ENCODE results near the gene RNF214.

RNF214 gene

GRCh38 chr11:117187428-117187798, 45.1 kb upstream of the RNF214 start:
- peaks cover 33% of the 10 kb centered on the region for H3K4me1 ChIP-seq (ENCODE audit: control insufficient read depth, low read length)
- no peaks in the 10 kb centered on the region for H3K79me2 ChIP-seq (ENCODE audit: control insufficient read depth, low read length)
- H3K27ac ChIP-seq (ENCODE audit: low read depth, low read length), result no peak overlapping the region
- no peaks in the 10 kb centered on the region for H3K27me3 ChIP-seq (ENCODE audit: control insufficient read depth, low read length)
- no peaks in the 10 kb centered on the region for H3F3A ChIP-seq (ENCODE audit: control insufficient read depth, insufficient read depth)
- no peaks in the 10 kb centered on the region for H3K9me2 ChIP-seq (replicated peaks; ENCODE audit: control insufficient read depth, low read length)
- H3K4me2 ChIP-seq (ENCODE audit: low read length), result no peak overlapping the region
- peaks cover 8% of the 10 kb centered on the region for H3K36me3 ChIP-seq (ENCODE audit: control insufficient read depth, low read length)
- no peak overlapping the region for H3K4me3 ChIP-seq (ENCODE audit: low read length)
- H4K20me1 ChIP-seq (ENCODE audit: control insufficient read depth, insufficient read depth, low read depth, low read length), result no peaks in the 10 kb centered on the region
- no peaks in the 10 kb centered on the region for H3K9me3 ChIP-seq (ENCODE audit: control insufficient read depth, insufficient read depth, low read length)
- no peak for TF ChIP-seq EZH2phosphoT487 (IDR thresholded peaks at IDR 0.05; ENCODE audit: borderline replicate concordance, low read length)
- TF ChIP-seq, protein P1, sequence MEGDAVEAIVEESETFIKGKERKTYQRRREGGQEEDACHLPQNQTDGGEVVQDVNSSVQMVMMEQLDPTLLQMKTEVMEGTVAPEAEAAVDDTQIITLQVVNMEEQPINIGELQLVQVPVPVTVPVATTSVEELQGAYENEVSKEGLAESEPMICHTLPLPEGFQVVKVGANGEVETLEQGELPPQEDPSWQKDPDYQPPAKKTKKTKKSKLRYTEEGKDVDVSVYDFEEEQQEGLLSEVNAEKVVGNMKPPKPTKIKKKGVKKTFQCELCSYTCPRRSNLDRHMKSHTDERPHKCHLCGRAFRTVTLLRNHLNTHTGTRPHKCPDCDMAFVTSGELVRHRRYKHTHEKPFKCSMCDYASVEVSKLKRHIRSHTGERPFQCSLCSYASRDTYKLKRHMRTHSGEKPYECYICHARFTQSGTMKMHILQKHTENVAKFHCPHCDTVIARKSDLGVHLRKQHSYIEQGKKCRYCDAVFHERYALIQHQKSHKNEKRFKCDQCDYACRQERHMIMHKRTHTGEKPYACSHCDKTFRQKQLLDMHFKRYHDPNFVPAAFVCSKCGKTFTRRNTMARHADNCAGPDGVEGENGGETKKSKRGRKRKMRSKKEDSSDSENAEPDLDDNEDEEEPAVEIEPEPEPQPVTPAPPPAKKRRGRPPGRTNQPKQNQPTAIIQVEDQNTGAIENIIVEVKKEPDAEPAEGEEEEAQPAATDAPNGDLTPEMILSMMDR (IDR thresholded peaks at IDR 0.05; ENCODE audit: low read depth, low read length, poor library complexity, severe bottlenecking), result no peak

GRCh38 chr11:117187799-117188481, 44.5 kb upstream of the RNF214 start:
- H3K4me3 ChIP-seq (ENCODE audit: low read length), result no peak overlapping the region
- H3K9me2 ChIP-seq (replicated peaks; ENCODE audit: control insufficient read depth, low read length), result no peaks in the 10 kb centered on the region
- no peaks in the 10 kb centered on the region for H3K79me2 ChIP-seq (ENCODE audit: control insufficient read depth, low read length)
- H3K36me3 ChIP-seq (ENCODE audit: control insufficient read depth, low read length), result peaks cover 6% of the 10 kb centered on the region
- TF ChIP-seq, protein P1 (IDR thresholded peaks at IDR 0.05; ENCODE audit: low read depth, low read length, poor library complexity, severe bottlenecking), result no peak
- no peak for TF ChIP-seq EZH2phosphoT487 (IDR thresholded peaks at IDR 0.05; ENCODE audit: borderline replicate concordance, low read length)
- no peaks in the 10 kb centered on the region for H3K9me3 ChIP-seq (ENCODE audit: control insufficient read depth, insufficient read depth, low read length)
- H3K27me3 ChIP-seq (ENCODE audit: control insufficient read depth, low read length), result no peaks in the 10 kb centered on the region
- H3K27ac ChIP-seq (ENCODE audit: low read depth, low read length), result no peak overlapping the region
- H4K20me1 ChIP-seq (ENCODE audit: control insufficient read depth, insufficient read depth, low read depth, low read length), result no peaks in the 10 kb centered on the region
- H3K4me1 ChIP-seq (ENCODE audit: control insufficient read depth, low read length), result peaks cover 33% of the 10 kb centered on the region
- no peaks in the 10 kb centered on the region for H3F3A ChIP-seq (ENCODE audit: control insufficient read depth, insufficient read depth)
- no peak overlapping the region for H3K4me2 ChIP-seq (ENCODE audit: low read length)

DNA sequence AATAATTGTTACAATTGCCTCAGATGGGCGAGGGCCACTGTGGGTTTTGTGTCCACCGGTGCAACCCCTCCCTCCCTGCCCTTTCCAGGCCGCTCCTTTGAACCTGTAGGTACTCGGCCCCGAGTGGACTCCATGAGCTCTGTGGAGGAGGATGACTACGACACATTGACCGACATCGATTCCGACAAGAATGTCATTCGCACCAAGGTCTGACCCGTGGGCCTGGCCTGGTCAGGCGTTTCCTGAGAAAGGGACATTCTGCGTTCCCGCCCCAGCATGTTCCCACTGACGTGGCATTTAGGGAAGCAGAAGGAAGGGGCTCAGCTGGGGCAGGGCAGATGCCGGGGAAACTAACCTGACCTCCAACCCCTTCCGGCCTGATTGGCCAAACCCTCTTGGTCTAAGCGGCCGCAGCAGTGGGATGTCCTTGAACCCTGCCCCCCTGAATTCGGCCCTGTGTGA, 43.8 kb upstream of the RNF214 start:
- Histone ChIP-seq H3K27ac (ENCODE audit: low read depth, low read length) (no peak overlapping the region), H3K4me1 (ENCODE audit: control insufficient read depth, low read length) (peaks cover 33% of the 10 kb centered on the region), H3K79me2 (ENCODE audit: control insufficient read depth, low read length) (no peaks in the 10 kb centered on the region), H3K36me3 (ENCODE audit: control insufficient read depth, low read length) (peaks cover 6% of the 10 kb centered on the region), H4K20me1 (ENCODE audit: control insufficient read depth, insufficient read depth, low read depth, low read length) (no peaks in the 10 kb centered on the region), H3K9me2 (replicated peaks; ENCODE audit: control insufficient read depth, low read length) (no peaks in the 10 kb centered on the region), H3F3A (ENCODE audit: control insufficient read depth, insufficient read depth) (no peaks in the 10 kb centered on the region), H3K4me2 (ENCODE audit: low read length) (no peak overlapping the region), H3K9me3 (ENCODE audit: control insufficient read depth, insufficient read depth, low read length) (no peaks in the 10 kb centered on the region), H3K4me3 (ENCODE audit: low read length) (no peak overlapping the region), H3K27me3 (ENCODE audit: control insufficient read depth, low read length) (no peaks in the 10 kb centered on the region)
- TF ChIP-seq, protein P1 (IDR thresholded peaks at IDR 0.05; ENCODE audit: low read depth, low read length, poor library complexity, severe bottlenecking), result no peak
- no peak for TF ChIP-seq EZH2phosphoT487 (IDR thresholded peaks at IDR 0.05; ENCODE audit: borderline replicate concordance, low read length)
